ENCODE results near the gene EAPP.
"Not testable (repeated sequence)": the region's sequence is repeated elsewhere in the genome, so short reads cannot be mapped to it uniquely, and the experiment has no call there.

Gene EAPP

DNA sequence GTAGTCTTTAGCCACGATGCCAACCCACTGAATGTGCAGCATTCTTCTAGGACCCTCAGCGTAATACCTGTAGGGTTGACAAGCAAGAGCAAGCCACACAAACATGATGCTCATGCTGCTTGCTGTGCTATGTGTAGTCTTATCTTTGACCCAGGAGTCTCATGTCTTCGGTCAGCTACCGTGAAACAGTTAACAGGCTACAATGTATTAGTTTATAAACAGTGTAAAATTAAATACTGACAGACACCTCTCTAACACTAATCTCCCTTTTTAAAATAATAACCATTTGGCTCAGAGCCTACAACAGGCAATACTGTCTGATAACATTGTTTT lies 1.9 kb downstream of the EAPP start:
- DNase-seq, result no peak

DNA sequence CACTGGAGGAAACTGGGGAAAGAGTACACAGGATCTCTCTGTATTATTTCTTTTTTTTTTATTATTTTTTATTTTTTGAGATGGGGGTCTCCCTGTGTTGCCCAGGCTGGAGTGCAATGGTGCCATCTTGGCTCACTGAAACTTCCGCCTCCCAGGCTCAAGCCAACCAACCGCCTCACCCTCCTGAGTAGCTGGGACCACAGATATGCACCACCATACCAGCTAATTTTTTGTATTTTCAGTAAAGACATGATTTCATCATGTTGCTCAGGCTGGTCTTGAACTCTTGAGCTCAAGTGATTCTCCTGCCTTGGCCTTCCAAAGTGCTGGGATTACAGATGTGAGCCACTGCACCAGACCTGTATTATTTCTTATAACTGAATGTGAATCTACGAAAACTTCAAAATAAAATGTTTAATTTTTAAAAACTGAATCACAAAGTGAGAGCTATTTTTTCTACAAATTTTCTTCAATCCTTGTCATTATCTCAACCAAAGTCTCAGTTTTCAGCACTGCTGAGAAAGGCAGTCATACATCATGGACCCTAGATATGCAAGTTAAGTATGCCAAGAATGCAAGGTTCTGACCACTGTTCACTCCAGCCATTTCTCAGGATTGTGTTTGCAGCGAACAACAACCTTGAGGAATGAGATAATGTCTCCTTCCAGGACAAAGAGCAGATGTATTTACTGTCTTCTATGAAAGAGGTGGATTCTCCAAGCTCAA lies 2.4 kb downstream of the EAPP start:
- DNase-seq, result no peak

DNA sequence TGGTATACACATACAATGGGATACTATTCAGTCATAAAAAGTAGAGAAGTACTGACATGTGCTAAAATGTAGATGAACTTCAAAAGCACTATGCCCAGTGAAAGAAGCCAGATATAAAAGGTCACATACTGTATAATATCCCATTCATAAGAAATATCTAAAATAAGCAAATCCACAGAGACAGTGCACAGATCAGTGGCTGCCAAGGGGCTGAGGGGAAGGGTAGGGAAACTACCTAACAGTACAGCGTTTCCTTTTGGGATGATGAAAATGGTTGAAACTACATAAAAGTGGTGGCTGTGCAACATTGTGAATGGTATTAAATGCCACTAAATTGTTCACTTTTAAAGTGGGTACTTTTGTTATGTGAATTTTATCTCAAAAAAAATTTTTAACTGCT lies 11.9 kb downstream of the EAPP start:
- DNase-seq, result no peak

DNA sequence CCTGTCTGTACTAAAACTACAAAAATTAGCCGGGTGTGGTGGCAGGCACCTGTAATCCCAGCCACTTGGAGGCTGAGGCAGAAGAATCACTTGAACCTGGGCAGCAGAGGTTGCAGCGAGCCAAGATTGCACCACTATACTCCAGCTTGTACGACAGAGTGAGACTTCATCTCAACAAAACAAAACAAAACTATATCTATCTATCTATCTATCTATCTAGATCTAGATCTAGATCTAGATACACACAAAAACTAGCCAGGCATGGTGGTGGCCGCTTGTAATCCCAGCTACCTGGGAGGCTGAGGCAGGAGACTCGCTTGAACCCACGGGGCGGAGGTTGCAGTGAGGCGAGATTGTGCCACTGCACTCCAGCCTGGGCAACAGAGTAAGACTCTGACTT lies 15.3 kb downstream of the EAPP start:
- not testable (repeated sequence) for DNase-seq

DNA sequence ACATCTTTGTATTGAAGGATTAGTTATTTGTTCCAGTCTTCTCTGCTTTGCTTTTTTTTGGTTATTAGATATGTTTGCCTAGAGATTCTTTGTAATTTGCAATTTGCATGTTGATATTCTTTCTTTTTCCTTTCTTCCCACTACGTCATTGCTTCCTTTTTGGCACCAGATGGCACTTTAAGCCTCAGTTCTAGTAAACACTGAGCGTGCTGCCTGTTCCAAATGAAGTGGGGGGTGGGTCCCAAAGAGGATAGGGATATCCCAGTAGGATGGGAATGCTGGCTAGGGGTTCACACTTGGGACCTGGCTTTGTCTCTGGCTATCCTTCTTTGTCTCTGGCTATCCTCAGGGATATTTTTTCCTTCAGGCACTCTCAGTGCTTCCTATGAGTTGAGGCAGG lies 17.0 kb downstream of the EAPP start:
- DNase-seq, result no peak

DNA sequence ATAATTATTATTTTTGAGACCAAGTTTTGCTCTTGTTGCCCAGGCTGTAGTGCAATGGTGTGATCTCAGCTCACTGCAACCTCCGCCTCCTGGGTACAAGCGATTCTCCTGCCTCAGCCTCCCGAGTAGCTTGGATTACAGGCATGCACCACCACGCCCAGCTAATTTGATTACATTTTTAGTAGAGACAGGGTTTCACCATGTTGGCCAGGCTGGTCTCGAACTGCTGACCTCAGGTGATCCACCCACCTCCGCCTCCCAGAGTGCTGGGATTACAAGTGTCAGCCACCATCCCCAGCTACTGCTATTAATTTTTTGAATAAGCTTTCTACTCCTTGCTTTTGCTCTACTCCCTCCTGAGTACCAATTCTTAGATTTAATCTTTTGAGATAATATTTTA lies 18.4 kb downstream of the EAPP start:
- DNase-seq, result not testable (repeated sequence)

DNA sequence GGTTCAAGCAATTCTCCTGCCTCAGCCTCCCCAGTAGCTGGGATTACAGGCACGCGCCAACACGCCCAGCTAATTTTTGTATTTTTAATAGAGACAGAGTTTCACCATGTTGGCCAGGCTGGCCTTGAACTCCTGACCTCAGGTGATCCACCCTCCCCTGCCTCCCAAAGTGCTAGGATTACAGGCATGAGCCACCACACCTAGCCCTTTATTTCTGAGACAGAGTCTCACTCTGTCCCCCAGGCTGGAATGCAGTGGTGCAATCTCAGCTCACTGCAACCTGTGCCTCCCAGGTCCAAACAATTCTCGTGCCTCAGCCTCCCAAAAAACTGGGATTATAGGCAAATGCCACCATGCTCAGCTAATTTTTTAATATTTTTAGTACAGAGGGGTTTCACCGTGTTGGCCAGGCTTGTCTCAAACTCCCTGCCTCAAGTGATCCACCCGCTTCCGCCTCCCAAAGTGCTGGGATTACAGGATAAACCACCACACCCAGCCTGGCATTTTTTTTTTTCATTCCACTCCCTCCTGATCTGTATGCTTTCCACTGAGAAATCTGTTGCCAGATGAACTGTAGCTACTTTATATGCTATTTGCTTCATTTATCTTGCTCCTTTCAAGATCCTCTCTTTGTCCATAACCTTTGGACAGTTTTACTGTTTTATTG lies 19.1 kb downstream of the EAPP start:
- DNase-seq, result not testable (repeated sequence)

DNA sequence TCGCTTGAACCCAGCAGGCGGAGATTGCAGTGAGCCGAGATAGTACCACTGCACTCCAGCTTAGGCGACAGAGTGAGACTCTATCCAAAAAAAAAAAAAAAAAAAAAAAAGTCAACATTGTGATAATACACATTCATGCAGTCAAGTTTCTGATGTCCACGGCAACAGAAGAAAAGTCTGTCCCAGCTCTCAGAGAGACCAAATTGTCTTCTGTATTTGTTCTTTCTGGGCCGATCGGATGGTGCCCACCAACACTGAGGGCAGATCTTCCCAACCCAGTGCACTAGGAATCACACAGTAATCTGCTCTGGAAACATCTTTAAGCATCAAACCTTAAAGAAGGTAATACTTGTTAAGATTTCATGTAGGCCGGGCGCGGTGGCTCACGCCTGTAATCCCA lies 31.6 kb downstream of the EAPP start:
- DNase-seq, result no peak

DNA sequence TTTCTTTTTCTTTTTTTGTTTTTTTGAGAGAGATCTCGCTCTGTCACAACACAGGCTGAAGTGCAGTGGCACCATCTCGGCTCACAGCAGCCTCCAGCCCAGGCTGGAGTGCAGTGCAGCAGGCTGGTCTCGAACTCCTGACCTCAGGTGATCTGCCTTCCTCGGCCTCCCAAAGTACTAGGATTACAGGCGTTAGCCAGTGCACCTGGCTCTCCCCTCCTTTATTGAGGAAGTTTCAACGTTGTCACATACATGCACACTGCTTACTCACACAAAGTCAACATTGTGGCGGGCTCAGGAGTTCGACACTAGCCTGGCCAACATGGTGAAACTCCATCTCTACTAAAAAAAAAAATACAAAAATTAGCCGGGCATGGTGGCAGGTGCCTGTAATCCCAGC lies 32.0 kb downstream of the EAPP start:
- no peak for DNase-seq

DNA sequence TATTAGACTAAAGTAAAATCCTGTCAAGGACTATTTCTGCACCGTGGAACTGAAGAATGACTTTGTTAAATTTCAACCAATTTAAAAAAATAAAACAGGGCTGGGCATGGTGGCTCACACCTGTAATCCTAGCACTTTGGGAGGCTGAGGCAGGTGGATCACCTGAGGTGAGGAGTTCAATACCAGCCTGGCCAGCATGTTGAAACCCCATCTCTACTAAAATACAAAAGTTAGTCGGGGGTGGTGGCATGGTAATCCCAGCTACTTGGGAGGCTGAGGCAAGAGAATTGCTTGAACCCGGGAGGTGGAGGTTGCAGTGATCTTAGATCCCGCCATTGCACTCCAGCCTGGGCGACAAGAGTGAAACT lies 34.4 kb downstream of the EAPP start:
- not testable (repeated sequence) for DNase-seq

DNA sequence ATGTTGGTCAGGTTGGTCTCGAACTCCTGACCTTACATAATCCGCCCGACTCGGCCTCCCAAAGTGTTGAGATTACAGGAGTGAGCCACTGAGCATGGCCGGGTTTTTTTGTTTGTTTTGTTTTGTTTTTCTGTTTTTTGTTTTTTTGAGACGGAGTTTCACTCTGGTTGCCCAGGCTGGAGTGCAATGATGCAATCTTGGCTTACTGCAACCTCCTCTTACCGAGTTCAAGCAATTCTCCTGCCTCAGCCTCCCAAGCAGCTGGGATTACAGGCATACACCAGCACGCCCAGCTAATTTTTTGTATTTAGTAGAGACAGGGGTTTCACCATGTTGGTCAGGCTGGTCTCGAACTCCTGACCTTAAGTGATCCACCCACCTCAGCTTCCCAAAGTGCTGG lies 35.5 kb downstream of the EAPP start:
- DNase-seq, result not testable (repeated sequence)

DNA sequence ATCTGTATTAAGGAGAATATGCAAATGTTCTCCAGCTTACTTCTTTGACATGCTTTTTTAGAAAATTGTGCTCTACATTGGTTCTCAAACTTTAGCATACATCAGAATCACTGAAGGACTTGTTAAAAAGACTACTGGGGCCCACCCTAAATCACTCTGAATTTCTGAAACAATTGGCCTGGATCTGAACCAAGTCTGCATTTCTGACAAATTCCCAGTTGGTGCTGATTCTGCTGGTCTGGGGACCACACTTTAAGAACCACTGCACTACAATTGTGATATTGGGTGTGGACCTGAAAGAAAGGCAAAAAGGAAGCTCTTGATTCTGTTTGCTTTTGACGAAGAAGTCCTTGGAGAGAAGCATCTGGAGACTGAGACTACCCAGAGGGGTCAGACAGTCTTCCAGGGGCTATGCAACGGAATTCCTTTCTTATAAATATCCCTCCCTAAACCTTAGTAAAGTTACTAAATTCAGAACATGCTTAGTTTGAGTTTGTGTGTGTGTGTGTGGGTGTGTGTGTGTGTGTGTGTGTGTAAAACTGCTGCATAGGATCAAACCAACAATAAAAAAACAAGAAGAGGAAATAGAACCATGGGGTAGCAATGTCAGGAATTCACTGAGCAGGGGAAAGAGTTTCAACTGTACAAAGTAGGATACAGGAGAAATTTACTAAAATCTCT lies 36.8 kb downstream of the EAPP start:
- DNase-seq, result no peak

DNA sequence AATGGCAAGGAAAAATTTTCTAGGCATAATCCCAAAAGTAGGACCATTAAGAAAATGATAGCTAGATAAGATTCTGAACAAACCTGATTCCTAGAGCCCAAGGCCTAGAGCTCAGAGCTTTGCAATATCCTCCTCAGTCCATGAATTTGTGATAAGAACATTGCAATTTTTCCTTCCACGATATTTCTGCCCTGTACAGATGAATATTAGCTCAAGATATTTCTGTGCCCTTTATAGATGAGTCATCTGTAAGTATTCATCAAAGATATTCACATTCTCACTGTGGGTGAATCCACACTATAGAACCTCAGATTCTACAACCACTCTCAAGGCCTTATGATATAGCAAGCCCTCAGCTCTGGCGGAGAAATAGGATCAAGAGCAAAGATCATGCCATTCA lies 37.5 kb downstream of the EAPP start:
- no peak for DNase-seq

DNA sequence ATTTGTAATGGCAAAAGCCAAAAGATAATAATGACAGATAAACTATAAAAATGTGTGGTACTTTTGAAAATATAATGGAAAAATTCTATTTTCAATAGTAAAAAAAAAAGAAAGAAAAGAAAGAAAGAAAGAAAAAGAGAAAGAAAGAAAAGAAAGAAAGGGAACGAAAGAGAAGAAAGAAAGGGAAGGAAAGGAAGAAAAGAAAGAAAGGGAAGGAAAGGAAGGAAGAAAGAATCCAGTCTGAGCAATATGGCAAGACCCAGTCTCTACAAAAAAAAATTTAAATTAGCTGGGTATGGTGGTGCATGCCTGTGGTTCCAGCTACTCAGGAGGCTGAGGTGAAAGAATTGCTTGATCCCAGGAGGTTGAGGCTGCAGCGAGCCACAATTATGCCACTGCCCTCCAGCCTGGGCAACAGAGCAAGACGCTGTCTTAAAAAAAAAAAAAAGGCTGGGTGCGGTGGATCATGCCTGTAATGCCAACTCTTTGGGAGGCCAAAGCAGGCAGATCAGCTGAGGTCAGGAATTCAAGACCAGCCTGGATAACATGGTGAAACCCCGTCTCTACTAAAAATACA lies 38.4 kb downstream of the EAPP start:
- DNase-seq, result no peak

DNA sequence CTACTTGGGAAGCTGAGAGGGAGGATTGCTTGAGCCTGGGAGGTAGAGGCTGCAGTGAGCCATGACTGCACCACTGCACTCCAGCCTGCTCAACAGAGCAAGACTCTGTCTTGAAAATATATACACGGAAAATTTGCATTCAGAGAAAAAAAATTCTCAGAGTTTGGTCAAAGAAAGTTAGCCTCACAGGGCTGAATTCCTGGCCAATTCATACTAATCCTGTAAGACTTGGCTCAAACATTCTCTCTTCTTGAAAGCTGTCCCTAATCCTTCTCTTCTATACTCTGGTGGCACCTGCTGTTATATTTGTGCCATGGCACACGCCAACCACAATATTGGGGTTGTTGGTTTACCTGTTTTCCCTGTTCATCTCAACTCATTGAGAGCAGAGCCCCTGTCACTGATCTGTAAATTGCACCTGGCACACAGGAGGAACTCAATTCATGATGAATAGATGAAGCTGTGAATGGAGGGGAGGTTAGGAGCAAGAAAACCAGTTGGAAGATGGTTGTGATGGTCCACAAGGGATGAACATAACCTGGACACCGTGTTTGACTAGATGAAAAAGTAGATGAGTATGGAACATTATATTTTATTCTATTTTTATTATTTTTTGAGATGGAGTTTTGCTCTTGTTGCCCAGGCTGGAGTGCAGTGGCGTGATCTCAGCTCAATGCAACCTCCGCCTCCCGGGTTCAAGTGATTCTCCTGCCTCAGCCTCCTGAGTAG lies 40.7 kb downstream of the EAPP start:
- DNase-seq, result peak; percentile 29

DNA sequence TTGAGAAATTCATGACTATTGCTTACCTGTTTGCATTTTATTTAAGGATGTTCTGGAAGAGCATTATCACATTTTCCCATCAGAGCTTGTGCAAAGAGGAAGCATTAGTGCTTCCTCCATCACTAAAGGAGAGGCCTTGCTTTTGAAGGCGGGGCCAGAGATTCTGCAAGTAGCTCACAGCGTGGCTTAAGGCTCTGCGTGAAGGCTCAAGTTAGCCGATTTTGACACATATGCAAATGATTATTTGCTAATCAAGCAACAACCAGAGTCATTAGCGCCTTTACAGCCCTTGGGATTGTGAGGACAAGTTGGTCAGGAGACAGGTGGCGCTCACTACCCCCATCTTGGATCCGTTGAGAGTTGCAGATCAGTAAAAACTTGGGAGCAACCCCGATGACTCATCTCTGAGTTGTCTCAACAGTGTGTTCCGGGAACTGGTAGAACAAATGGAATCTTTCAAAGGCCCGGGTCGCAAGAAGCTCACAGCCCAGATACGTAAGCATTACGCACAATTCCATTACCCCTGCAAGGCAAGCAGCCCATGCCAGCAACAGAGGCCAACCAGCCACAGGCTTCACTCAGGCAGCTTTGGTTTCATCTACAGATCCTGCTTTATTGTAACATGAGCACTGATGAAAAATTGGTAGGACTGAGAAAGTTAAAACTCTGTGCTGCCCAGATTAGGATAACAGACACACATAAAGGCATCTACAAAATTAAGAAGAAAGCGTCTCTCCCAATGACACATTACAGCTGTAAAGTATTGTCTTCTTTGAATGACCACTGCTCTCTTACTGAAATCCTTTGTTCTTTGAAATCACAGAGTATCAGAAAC lies 42.6 kb downstream of the EAPP start:
- DNase-seq, result no peak

DNA sequence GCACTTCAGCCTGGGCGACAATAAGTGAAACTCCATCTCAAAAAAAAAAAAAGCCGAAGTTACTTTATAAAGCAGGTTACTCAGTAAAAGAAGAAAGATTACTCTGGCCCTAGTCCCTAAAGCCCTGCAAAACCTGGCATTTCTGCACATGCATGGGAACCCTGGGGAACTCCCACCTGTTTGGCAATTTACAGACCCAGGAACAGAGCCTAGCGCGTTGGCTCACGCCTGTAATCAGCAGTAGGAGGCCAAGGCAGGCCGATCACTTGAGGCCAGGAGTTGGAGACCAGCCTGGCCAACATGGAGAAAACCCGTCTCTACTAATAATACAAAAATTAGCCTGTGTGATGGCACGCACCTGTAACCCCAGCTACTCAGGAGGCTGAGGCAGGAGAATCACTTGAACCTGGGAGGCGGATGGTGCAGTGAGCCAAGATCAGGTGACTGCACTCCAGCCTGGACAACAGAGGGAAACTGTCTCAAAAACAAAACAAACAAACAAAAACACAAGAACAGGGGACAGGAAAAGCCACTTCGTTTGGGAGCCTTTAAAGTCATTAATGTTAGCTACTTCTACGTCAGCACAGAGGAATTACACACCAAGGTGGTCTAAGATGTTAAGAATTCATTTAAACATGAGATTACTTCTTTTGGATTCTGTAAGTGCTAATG lies 43.4 kb downstream of the EAPP start:
- DNase-seq, result no peak

DNA sequence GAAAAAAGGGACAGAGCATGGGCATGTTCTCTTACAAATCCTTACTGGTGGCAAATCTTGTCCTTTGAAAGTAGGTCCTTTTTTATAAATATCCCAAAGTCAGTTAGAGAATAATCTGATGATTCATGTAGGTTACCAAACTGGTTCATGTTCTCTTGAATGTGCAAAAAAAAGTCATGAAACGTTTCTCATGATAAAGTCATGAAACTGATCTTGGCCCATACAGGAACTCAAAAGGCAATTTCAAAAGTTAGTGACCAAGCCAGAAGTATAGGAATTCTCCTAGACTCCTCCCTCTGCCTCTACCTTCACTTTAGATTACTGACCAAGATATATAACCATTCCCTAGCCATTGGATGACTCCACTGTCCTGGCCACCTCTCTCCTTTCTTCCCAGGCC lies 50.2 kb downstream of the EAPP start:
- no peak for DNase-seq

DNA sequence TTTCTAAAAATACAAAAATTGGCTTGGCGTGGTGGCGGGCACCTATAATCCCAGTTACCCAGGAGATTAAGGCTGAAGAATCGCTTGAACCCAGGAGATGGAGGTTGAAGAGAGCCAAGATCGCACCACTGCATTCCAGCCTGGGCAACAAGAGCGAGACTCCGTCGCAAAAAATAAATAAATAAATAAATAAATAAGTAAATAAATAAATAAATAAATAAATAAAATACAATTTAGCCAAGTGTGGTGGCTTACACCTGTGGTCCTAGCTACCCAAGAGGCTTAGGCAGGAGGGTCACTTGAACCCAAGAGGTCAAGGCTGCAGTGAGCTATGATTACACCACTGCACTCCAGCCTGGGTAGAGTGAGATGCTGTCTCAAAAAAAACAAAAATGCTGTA lies 51.0 kb downstream of the EAPP start:
- DNase-seq, result no peak

DNA sequence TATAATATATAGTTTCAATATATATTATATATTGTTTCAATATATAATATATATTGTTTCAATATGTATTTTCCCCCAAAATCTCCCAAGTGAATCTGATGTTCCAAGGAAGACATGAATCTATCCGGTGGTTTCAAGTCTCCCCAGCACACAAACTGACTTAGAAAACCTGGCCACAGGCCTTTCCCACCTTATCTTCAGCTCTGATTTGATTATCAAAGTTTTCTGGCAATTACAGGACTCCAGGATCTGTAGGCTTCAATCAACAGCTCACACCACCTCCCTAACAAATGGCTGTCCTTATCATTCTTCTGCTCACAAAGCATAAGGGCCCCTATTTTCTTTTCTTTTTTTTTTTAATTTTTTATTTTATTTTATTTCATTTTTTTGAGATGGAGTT lies 54.8 kb downstream of the EAPP start:
- no peak for DNase-seq

DNA sequence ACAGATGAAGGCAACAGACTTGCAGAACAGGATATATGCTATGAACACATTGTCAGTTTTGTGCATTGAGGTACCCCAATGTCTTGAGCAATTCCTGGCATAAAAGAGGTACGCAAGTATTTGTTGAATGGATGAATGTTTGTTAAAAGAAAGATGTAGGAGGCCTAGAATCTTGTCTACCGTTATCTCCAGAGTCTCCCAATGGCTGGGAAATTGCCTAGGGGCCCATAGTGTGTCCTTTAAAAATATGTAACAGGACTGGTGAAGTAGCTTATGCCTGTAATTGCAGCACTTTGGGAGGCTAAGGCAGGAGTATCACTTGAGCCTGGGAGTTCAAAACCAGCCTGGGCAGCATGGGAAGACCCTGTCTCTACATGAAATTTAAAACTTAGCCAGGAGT lies 57.0 kb downstream of the EAPP start:
- DNase-seq, result no peak

DNA sequence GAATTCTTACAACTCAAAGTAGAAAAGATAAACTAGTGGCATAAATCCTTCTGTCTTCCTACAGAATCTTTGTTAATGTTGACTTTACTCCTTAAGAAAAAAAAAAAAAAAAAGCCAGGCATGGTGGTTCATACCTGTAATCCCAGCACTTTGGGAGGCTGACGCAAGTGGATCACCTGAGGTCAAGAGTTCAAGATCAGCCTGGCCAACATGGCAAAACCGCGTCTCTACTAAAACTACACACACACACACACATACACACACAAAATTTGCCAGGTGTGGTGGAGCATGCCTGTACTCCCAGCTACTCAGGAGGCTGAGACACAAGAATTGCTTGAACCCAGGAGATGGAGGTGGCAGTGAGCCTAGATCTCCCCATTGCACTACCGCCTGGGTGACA lies 59.8 kb downstream of the EAPP start:
- no peak for DNase-seq
